NB4 (cell line): ENCODE measurements around the gene EDEM3.

Source experiments
- MYC ChIP-seq: IDR thresholded peaks from 2 replicates; pipeline ENCODE4 v1.6.1; 2011; ENCODE audit warnings: low read depth, low read length
- POLR2A ChIP-seq: IDR thresholded peaks from 2 replicates; pipeline ENCODE4 v1.6.1; 2011; ENCODE audit warnings: mild to moderate bottlenecking; ENCODE audit not compliant: insufficient read length; ENCODE audit errors: extremely low read depth
- TF ChIP-seq, protein P1 (sequence below): IDR thresholded peaks from one replicate; pipeline ENCODE4 v1.5.1; 2012; ENCODE audit warnings: low read depth, low read length
- TF ChIP-seq, protein P2 (sequence below): IDR thresholded peaks from 2 replicates; pipeline ENCODE4 v1.6.1; 2011; ENCODE audit warnings: low read depth, low read length

DNA sequence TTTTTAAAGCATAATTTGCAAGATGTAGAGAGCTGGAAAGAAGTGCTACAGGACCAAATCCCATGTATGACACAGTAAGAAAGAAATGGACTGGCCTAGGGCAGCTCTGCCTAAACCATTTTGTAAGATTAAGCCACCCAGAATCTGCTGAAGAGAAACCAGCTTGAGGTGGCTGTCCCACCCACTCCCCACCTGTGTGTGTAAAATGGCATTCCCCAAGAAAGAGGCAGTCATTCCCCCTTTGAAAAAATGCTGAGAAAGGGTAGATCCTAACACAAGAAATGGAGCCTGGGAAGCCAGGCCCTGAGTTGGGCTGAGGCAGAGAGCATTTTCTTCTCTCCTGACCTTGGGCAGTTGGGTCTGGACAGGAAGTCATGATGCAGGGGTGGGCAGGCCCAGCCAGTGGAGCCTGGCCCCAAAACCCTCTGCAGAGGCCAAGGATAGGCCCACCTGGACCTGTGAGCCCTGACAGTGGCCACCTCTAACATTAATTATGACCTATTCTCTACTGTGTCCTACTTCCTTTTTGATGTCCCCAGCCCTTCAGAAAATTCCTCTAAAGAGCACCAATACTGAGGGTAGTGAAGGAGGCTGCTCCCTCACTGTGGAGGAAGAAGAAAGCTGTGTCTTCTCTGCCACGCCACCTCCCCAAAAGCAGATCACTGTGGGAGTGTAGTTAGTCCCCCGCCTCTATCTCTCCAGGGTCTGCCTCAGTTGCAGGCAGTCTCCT is 94.0 kb downstream of the EDEM3 start:
- TF ChIP-seq, protein P1, sequence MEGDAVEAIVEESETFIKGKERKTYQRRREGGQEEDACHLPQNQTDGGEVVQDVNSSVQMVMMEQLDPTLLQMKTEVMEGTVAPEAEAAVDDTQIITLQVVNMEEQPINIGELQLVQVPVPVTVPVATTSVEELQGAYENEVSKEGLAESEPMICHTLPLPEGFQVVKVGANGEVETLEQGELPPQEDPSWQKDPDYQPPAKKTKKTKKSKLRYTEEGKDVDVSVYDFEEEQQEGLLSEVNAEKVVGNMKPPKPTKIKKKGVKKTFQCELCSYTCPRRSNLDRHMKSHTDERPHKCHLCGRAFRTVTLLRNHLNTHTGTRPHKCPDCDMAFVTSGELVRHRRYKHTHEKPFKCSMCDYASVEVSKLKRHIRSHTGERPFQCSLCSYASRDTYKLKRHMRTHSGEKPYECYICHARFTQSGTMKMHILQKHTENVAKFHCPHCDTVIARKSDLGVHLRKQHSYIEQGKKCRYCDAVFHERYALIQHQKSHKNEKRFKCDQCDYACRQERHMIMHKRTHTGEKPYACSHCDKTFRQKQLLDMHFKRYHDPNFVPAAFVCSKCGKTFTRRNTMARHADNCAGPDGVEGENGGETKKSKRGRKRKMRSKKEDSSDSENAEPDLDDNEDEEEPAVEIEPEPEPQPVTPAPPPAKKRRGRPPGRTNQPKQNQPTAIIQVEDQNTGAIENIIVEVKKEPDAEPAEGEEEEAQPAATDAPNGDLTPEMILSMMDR = no peak
- TF ChIP-seq POLR2A = no peak
- TF ChIP-seq MYC = no peak
- TF ChIP-seq, protein P2, sequence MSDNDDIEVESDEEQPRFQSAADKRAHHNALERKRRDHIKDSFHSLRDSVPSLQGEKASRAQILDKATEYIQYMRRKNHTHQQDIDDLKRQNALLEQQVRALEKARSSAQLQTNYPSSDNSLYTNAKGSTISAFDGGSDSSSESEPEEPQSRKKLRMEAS = no peak
